ENCODE data around the gene KRT83.

The KRT83 gene

GRCh38 chr12:52320784-52321400, at the start of gene KRT83:
TSS of gene KRT83 (minus strand) at chr12:52321398. CDS start at chr12:52321335, 63 bp downstream.
- DNase-seq: no peak

- no peak for DNase-seq
Observed at GRCh38 chr12:52369809-52370208, 48.6 kb upstream of the KRT83 start.

GRCh38 chr12:52369211-52369610, 48.0 kb upstream of the KRT83 start:
- DNase-seq: no peak

GRCh38 chr12:52368508-52368907, 47.3 kb upstream of the KRT83 start:
- DNase-seq: no peak

GRCh38 chr12:52367876-52368275, 46.7 kb upstream of the KRT83 start:
- DNase-seq: no peak

- no peak for DNase-seq
Observed at GRCh38 chr12:52366738-52367485, 45.7 kb upstream of the KRT83 start, which contains the start of gene KRT85. TSS of gene KRT85 (minus strand) at chr12:52367481. CDS start at chr12:52367405, 76 bp downstream.

- DNase-seq: no peak
Observed at GRCh38 chr12:52364901-52365489, 43.8 kb upstream of the KRT83 start.

- no peak for DNase-seq
Observed at GRCh38 chr12:52364061-52364460, 42.9 kb upstream of the KRT83 start.

GRCh38 chr12:52363111-52363679, 42.0 kb upstream of the KRT83 start:
- no peak for DNase-seq

GRCh38 chr12:52362118-52362726, 41.0 kb upstream of the KRT83 start:
- no peak for DNase-seq

GRCh38 chr12:52361553-52361952, 40.4 kb upstream of the KRT83 start:
- no peak for DNase-seq

GRCh38 chr12:52360663-52361271, 39.6 kb upstream of the KRT83 start:
- DNase-seq: no peak

- no peak for DNase-seq
Observed at GRCh38 chr12:52360106-52360662, 39.0 kb upstream of the KRT83 start.

- peak in 2 of 3 donors; percentile 17 to 24 for DNase-seq
Observed at GRCh38 chr12:52359621-52360061, 38.4 kb upstream of the KRT83 start.

- no peak for DNase-seq
Observed at GRCh38 chr12:52358575-52359350, 37.6 kb upstream of the KRT83 start.

GRCh38 chr12:52356762-52357580, 35.8 kb upstream of the KRT83 start:
- no peak for DNase-seq

GRCh38 chr12:52356031-52356761, 35.0 kb upstream of the KRT83 start:
- no peak for DNase-seq

GRCh38 chr12:52355176-52355575, 34.0 kb upstream of the KRT83 start:
- no peak for DNase-seq

GRCh38 chr12:52354200-52354599, 33.0 kb upstream of the KRT83 start:
- no peak for DNase-seq

- DNase-seq: no peak
Observed at GRCh38 chr12:52353766-52354165, 32.6 kb upstream of the KRT83 start.

All from suppressor macrophage treated with lipopolysaccharide for 1 hour (primary cell).